Panc1 (cell line): ENCODE data around the gene TNS2.

Source experiments
- CTCF ChIP-seq: fragments of 450-650 bp; IDR thresholded peaks from 2 replicates; pipeline ENCODE4 v1.5.1; 2017; ENCODE audit warnings: mild to moderate bottlenecking
- POLR2AphosphoS5 ChIP-seq: IDR thresholded peaks from 2 replicates; pipeline ENCODE4 v1.6.1; 2012; ENCODE audit warnings: mild to moderate bottlenecking, low read depth, low read length, moderate library complexity
- SIN3A ChIP-seq: IDR thresholded peaks from 2 replicates; pipeline ENCODE4 v1.6.1; 2012; ENCODE audit warnings: low read depth, mild to moderate bottlenecking, low read length, moderate library complexity, borderline replicate concordance; ENCODE audit not compliant: insufficient read depth
- TCF7L2 ChIP-seq: IDR thresholded peaks from 2 replicates; pipeline ENCODE4 v1.6.1; 2011; ENCODE audit warnings: mild to moderate bottlenecking, low read depth, low read length, inconsistent platforms
- TF ChIP-seq, protein P1 (sequence below), 2 experiments: IDR thresholded peaks; 2 replicates each; pipeline ENCODE4 v1.6.1; 2011 to 2012; ENCODE audit warnings: low read depth in 2 of 2, control low read depth in 1 of 2, low read length in 1 of 2, mild to moderate bottlenecking in 1 of 2, moderate library complexity in 1 of 2; ENCODE audit not compliant: insufficient read depth in 1 of 2

- TF ChIP-seq TCF7L2, result no peak
- TF ChIP-seq POLR2AphosphoS5, result no peak
- TF ChIP-seq CTCF, result no peak
- TF ChIP-seq, protein P1, sequence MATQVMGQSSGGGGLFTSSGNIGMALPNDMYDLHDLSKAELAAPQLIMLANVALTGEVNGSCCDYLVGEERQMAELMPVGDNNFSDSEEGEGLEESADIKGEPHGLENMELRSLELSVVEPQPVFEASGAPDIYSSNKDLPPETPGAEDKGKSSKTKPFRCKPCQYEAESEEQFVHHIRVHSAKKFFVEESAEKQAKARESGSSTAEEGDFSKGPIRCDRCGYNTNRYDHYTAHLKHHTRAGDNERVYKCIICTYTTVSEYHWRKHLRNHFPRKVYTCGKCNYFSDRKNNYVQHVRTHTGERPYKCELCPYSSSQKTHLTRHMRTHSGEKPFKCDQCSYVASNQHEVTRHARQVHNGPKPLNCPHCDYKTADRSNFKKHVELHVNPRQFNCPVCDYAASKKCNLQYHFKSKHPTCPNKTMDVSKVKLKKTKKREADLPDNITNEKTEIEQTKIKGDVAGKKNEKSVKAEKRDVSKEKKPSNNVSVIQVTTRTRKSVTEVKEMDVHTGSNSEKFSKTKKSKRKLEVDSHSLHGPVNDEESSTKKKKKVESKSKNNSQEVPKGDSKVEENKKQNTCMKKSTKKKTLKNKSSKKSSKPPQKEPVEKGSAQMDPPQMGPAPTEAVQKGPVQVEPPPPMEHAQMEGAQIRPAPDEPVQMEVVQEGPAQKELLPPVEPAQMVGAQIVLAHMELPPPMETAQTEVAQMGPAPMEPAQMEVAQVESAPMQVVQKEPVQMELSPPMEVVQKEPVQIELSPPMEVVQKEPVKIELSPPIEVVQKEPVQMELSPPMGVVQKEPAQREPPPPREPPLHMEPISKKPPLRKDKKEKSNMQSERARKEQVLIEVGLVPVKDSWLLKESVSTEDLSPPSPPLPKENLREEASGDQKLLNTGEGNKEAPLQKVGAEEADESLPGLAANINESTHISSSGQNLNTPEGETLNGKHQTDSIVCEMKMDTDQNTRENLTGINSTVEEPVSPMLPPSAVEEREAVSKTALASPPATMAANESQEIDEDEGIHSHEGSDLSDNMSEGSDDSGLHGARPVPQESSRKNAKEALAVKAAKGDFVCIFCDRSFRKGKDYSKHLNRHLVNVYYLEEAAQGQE (IDR thresholded peaks at IDR 0.05; ENCODE audit: insufficient read depth in 1 of 2, low read depth in 2 of 2, low read length in 1 of 2), result no peak
- TF ChIP-seq SIN3A, result no peak
These were observed 63.4 kb downstream of the TNS2 start for GRCh38 chr12:53113136-53113705.
